ENCODE data around the gene WNT8B.

GRCh38 chr10:100468978-100469377 is 6.2 kb downstream of the WNT8B start:
- TF ChIP-seq CTCF (IDR thresholded peaks at IDR 0.05) (no peak), EP300 (IDR thresholded peaks at IDR 0.05) (no peak), POLR2A (IDR thresholded peaks at IDR 0.05) (no peak), POLR2AphosphoS5 (IDR thresholded peaks at IDR 0.05) (no peak)

Measured in gastroesophageal sphincter (tissue), 3 donors.